Lung (tissue), 12 donors: ENCODE measurements around the gene RNH1. TPM values are rescaled to one million over a fixed set of nuclear protein-coding genes. Genes with fewer than 3 reads are reported as not detected.

Source experiments
- ATAC-seq: fragments of 200-7000 bp; cut with Tn5 transposase; one replicate; pipeline ENCODE4 v1.9.1; 2020; ENCODE audit warnings: moderate number of reproducible peaks; ENCODE audit not compliant: insufficient read depth, low FRiP score
- DNase-seq, 3 donors: peaks; one replicate each; pipeline ENCODE4 v3.0.0-alpha.2; 2013 to 2017
- H3K27ac ChIP-seq, 2 donors: one replicate each; pipeline ENCODE4 v1.5.1; 2013; ENCODE audit warnings: mild to moderate bottlenecking in 2 of 2, moderate library complexity in 2 of 2, control low read depth in 1 of 2, inconsistent platforms in 1 of 2, low read depth in 1 of 2, low read length in 1 of 2
- H3K27me3 ChIP-seq, 3 donors: one replicate each; pipeline ENCODE4 v1.5.1; 2013; ENCODE audit warnings: low read length in 2 of 3; ENCODE audit not compliant: control insufficient read depth in 3 of 3, insufficient read depth in 3 of 3
- H3K36me3 ChIP-seq, 4 donors: one replicate each; pipeline ENCODE4 v1.5.1; 2013; ENCODE audit warnings: low read length in 4 of 4, mild to moderate bottlenecking in 1 of 4, moderate library complexity in 1 of 4; ENCODE audit not compliant: control insufficient read depth in 4 of 4, insufficient read depth in 4 of 4
- H3K4me1 ChIP-seq, 5 donors: one replicate each; pipeline ENCODE4 v1.5.1; 2013; ENCODE audit warnings: low read length in 5 of 5, mild to moderate bottlenecking in 2 of 5, moderate library complexity in 1 of 5; ENCODE audit not compliant: control insufficient read depth in 5 of 5, insufficient read depth in 5 of 5
- H3K4me3 ChIP-seq: one replicate; pipeline ENCODE4 v1.5.1; 2013; ENCODE audit warnings: mild to moderate bottlenecking, control low read depth, moderate library complexity
- H3K9ac ChIP-seq, 2 donors: one replicate each; pipeline ENCODE4 v1.5.1; 2013; ENCODE audit warnings: low read length in 2 of 2, control low read depth in 1 of 2; ENCODE audit not compliant: insufficient read depth in 1 of 2
- H3K9me3 ChIP-seq, 4 donors: one replicate each; pipeline ENCODE4 v1.5.1; 2013; ENCODE audit warnings: low read length in 3 of 4, mild to moderate bottlenecking in 1 of 4, moderate library complexity in 1 of 4; ENCODE audit not compliant: control insufficient read depth in 4 of 4, insufficient read depth in 3 of 4
- CTCF ChIP-seq: IDR thresholded peaks from 2 replicates; pipeline ENCODE4 v1.5.1; 2012; ENCODE audit warnings: mild to moderate bottlenecking; ENCODE audit errors: control extremely low read depth, extremely low read depth
- WGBS, 2 donors: extraction: QIAGEN DNeasy Blood & Tissue Kit; methylation state at CpG; one replicate each; pipeline ENCODE4 v1.1.7; 2013; 5-methylcytosine and 5-hydroxymethylcytosine counted together
- polyA plus RNA-seq, 2 donors: library from polyadenylated mRNA; stranded (reverse); fragments of 200-250 nt; gene quantifications; one replicate each; pipeline ENCODE4 v1.2.1, GENCODE V29; 2013
- total RNA-seq, 2 donors: library from RNA; depleted of rRNA in 1 of 2; stranded (reverse); fragments of >200 nt in 1 of 2; gene quantifications; one replicate each; pipeline ENCODE4 v1.2.1, GENCODE V29; 2014 to 2021
- donor health status: control.
- donor health status: control.
- donor health status: Bipolar disorder and iron deficiency.
- donor health status: healthy.
- donor health status: DM: yes; HTN: yes; CAD: no.

The RNH1 gene
- total and polyA plus RNA-seq, 4 donors: 152 to 315 (median 233) TPM

GRCh38 chr11:487571-488021 is 19.4 kb downstream of the RNH1 start:
- DNase-seq (peak in 1 of 3 donors; percentile 6), ATAC-seq (no peak)
- H3K9ac ChIP-seq: no peak overlapping the region
- no peaks in the 10 kb centered on the region for H3K4me1 ChIP-seq
- peaks cover 0 to 25% (median 8%) of the 10 kb centered on the region in 4 donors for H3K36me3 ChIP-seq
- no peak for TF ChIP-seq CTCF
- 85 to 88% methylated on average over 22 of the region's 22 CpGs for WGBS, 2 donors
- no peak overlapping the region for H3K27ac ChIP-seq
- H3K4me3 ChIP-seq: no peak overlapping the region
- no peaks in the 10 kb centered on the region for H3K27me3 ChIP-seq
- no peaks in the 10 kb centered on the region for H3K9me3 ChIP-seq

GRCh38 chr11:486189-486588 is 20.9 kb downstream of the RNH1 start:
- WGBS, 2 donors: 97% methylated on average over 23 of the region's 23 CpGs

GRCh38 chr11:484616-485015 is 22.4 kb downstream of the RNH1 start:
- Histone ChIP-seq H3K9me3 (no peaks in the 10 kb centered on the region), H3K27ac (no peak overlapping the region), H3K4me1 (no peaks in the 10 kb centered on the region), H3K4me3 (no peak overlapping the region), H3K27me3 (no peaks in the 10 kb centered on the region), H3K36me3 (peaks cover 0 to 8% (median 2%) of the 10 kb centered on the region in 4 donors), H3K9ac (no peak overlapping the region)
- ATAC-seq: no peak
- no peak for DNase-seq
- WGBS, 2 donors: 94 to 95% methylated on average over 38 of the region's 38 CpGs
- no peak for TF ChIP-seq CTCF

More at GRCh38 chr11:486189-486588, 20.9 kb downstream of the RNH1 start:
- H3K4me3 ChIP-seq: no peak overlapping the region
- no peaks in the 10 kb centered on the region for H3K9me3 ChIP-seq
- no peaks in the 10 kb centered on the region for H3K4me1 ChIP-seq
- ATAC-seq (no peak), DNase-seq (no peak)
- no peak overlapping the region for H3K27ac ChIP-seq
- peaks cover 0 to 22% (median 8%) of the 10 kb centered on the region in 4 donors for H3K36me3 ChIP-seq
- TF ChIP-seq CTCF: no peak
- no peak overlapping the region for H3K9ac ChIP-seq
- H3K27me3 ChIP-seq: no peaks in the 10 kb centered on the region

- no peak overlapping the region for H3K4me3 ChIP-seq
- no peaks in the 10 kb centered on the region for H3K9me3 ChIP-seq
- no peak overlapping the region for H3K27ac ChIP-seq
- H3K27me3 ChIP-seq: no peaks in the 10 kb centered on the region
- 92 to 95% methylated on average over 13 of the region's 13 CpGs for WGBS, 2 donors
- ATAC-seq (no peak), DNase-seq (no peak)
- H3K9ac ChIP-seq: no peak overlapping the region
- TF ChIP-seq CTCF: no peak
- no peaks in the 10 kb centered on the region for H3K4me1 ChIP-seq
- H3K36me3 ChIP-seq: peaks cover 0 to 7% (median 5%) of the 10 kb centered on the region in 4 donors
These were observed 27.7 kb downstream of the RNH1 start for GRCh38 chr11:479311-479710.
